Measurements from ENCODE around the gene RGL3.
A peak's percentile ranks its signal among the peaks of the same experiment; 100 is the strongest.
"Not testable (repeated sequence)": the region's sequence is repeated elsewhere in the genome, so short reads cannot be mapped to it uniquely, and the experiment has no call there.

RGL3 gene

DNA sequence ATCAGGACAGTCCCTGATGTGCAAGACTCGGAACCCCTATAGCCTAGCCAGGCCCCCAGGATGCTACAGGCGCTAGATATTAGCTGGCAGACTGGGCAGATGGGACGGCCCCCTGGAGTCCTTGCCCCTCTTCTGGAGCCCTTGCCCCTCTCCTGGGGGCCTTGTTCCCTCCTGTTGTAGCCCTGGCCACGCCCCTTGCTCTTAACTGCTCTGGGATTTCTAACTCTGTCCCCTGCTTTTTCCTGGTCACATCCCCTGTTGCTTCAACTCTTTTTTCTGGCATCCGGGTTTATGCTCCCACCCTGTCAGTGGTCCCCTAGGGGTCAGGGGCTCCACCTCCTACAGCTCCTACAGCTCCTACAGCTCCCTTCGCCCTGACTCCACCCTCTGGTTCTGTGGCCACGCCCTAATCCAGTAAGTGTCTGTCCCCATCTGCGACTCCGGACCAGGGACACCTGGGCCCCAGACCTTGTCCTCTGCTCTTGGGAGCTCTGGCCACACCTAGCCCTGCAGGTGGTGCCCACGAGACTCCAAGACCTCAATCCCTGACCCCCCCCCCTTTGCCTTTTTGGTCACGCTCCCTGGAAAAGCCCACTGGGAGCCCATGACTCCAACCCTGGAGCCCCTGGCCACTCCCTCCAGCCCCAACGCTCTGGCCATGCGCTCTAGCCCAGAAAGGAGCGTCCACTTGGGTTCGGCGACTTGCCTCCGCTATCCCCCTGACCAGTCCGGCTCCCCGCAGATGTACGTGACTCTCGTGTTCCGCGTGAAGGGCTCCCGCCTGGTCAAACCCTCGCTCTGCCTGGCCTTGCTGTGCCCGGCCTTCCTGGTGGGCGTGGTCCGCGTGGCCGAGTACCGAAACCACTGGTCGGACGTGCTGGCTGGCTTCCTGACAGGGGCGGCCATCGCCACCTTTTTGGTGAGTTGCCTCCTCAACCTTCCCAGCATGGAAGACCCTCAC is 57.1 kb downstream of the RGL3 start:
- no peak for DNase-seq (ENCODE audit: low spot score)

DNA sequence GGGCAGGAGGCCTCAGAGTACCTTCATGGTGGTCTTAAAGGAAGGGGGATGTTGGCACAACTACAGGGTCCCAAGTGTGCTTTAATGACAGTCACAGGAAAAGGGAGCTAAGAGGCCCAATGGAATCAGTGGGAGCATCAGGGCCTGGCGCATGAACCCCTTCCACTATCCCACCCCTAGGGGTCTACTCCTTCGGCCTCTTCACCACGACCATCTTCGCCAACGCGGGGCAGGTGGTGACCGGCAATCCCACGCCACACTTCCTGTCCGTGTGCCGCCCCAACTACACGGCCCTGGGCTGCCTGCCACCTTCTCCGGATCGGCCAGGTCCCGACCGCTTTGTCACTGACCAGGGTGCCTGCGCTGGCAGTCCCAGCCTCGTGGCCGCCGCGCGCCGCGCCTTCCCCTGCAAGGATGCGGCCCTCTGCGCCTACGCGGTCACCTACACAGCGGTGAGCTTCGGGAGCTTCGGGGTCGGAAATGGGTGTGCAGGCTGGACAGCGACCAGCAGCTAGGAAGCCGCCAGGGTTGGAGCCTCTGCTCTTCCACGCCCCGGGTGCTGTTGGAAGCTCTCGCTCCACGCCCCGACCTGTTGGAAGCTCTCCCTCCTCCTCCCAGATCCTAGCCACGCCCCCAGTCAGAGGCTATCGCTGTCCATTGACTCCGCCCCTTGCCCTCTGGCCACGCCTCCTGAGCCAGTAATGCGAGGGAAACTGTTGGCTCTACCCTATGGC is 57.9 kb downstream of the RGL3 start:
- DNase-seq (ENCODE audit: low spot score), result no peak

DNA sequence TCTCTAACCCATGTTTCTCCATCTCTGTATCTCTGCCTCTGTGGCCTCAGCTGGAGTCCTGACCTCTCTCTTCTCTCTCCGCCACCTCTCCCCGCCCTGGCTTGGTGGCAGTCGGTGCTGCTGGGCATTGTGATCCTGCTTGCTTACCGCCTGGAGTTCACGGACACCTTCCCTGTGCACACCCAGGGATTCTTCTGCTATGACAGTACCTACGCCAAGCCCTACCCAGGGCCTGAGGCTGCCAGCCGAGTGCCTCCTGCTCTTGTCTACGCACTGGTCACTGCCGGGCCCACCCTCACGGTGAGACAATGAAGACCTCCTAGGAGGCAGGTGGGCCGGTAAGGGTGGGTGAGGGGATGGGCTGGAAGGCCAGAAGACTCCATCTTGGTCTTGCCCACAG is 59.7 kb downstream of the RGL3 start:
- DNase-seq (ENCODE audit: low spot score), result no peak

DNA sequence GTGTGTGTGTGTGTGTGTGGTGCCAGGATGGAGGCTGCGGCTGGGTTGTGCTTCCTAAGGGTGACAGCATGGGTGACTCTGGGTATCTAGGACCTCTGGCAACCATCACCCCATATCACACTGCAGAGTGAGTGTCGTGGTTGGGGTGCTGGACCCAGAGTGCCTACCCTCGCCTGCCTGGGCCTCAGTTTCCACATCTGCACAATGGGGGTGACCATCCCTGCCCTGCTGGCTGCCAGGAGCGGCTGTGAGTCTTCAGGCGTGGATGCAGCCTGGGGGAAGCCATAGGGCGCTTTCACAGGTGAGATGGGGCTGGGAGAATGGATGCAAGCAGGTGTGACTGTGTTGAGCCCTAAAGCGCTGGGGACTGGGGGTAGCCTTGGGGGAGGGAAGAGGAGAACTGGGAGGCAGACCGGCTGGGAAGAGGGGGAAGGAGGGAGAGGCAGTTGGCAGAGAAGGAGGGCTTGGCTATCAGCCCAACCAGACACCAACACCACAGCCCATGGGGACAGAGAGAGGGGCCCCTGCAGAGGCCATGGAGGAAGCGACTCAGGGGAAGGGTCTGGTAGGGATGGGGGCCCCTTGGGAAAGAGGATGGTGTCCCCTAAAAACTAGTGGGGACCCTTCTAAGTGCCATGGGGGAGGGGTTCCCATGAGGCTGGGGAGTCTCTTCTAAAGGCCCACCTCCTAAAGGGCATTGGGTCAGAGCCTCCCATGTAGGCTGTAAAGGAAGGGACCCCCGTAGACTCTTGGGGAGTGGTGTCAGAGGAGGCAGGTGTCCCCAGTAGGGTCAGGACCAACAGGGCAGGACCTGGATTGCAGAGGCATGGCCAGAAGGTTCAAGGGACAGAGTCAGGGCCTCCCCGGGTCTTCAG is 62.2 kb downstream of the RGL3 start:
- DNase-seq (ENCODE audit: low spot score), result no peak

DNA sequence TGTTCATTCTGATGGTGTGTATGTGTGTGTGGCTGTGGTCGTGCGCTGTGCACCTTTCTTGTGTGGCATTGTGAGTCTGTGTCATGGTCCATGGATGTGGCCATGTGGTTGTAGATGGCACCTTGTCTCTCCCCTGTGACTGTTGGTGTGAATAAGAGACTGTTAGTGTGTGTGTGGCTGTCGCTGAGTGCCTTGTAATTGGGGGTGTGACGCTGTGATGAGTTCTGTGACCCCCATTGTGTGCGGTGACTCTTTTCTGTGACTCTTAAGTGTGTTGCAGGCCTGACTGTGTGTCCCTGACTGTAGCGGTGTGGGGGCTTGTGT is 63.1 kb downstream of the RGL3 start:
- no peak for DNase-seq (ENCODE audit: low spot score)

DNA sequence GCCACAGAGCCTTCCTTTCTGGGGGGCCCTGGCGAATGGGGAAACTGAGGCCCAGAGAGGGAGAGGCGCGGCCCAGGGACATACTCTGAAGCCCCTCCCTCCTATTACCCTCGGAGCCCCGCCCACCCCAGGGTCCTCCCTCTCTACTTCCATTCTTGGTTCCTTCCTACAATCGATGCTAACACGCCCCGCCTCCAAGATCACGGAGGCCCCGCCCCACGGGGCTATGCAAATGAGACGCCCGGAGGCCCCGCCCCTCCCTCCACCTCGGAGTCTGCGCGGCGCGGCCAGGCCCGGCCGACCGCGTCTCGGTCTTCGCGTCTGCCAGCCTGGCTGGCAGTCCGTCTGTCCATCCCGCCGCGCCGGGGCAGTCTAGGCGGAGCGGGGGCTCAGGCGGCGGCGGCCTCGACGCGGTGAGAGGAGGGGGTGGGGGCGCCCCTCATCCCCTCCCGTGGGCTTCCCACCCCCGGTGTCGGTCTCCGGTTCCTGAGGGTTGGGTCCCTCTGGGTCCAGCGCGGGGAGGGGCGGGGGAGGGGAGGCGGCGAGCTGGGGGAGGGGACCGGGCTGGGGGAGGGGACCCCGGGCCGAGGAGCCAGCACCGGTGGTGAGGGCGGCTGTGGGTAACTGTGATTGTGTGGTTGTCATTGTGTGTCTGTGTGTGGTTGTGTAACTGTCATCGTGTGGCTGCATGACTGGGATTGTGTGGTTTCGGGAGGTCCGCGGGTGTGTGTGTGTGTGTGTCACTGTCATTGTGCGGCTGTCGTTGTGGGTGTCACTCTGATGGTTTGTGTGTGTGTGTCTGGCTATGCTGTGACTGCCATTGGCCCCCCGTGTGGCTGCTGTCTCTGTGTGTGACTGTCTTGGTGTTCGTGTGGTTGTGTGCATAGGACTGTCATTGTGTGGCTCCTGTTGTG is 63.7 kb downstream of the RGL3 start, which contains the start of gene PLPPR2:
TSS of gene PLPPR2 (plus strand) at position 273 of the 914 bp plus-strand sequence. CDS start 2,242 bp downstream, outside the sequence.
- DNase-seq (ENCODE audit: low spot score), result peak; percentile 89

DNA sequence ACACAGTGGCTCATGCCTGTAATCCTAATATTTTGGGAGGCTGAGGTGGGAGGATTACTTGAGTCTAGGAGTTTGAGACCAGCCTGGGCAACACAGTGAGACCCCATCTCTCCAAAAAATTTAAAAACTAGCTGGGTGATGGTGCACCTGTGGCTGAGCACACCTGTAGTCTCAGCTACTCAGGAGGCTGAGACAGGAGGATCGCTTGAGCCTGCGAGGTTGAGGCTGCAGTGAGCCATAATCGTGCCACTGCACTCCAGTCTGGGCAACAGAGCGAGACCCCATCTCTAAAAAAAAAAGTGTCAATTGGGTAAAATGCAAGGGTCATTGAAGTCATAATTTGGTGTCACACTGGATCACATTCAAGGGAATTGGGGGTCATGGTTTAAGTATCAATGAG is 65.0 kb downstream of the RGL3 start:
- DNase-seq (ENCODE audit: low spot score), result not testable (repeated sequence)

DNA sequence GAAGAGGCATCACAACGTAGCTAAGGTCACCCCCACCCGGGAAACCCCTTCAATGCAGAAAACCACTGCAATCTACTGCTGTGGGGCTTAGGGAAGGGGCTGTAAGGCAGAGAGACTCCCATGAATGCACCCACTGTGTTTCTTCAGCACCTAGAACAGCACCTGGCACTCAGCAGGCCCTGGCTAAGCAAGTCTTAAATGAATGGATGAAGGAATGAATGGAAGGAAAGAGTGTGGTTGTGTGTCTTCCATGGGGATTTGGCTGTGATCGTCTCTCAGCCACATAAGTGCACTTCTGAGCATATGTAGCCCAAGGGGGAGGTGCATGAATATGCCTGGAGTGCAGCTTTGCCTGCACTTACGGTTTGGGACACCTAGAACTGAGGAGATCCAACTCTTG is 69.9 kb downstream of the RGL3 start:
- no peak for DNase-seq (ENCODE audit: low spot score)

DNA sequence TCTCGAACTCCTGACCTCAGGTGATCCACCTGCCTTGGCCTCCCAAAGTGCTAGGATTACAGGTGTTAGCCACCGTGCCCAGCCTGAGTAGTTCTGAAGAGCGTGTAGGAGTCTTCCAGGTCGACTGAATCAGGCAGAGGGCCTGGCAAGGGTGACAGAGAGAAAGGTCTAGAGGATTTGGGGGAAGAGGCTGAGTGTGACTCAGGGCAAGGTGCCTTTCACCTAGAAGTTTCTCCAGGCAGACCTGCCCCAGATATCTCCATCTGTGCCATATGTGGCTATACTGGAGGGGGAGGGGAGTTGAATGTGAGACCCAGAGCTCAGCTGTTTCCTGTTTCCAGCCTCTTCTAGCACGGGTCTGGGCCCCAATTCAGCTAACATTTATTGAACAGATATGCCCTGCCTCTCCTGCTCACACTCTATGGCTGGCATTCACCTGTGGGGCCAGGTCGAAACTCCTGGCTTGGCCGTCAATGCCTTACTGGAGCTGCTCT is 71.5 kb downstream of the RGL3 start:
- DNase-seq (ENCODE audit: low spot score), result no peak

DNA sequence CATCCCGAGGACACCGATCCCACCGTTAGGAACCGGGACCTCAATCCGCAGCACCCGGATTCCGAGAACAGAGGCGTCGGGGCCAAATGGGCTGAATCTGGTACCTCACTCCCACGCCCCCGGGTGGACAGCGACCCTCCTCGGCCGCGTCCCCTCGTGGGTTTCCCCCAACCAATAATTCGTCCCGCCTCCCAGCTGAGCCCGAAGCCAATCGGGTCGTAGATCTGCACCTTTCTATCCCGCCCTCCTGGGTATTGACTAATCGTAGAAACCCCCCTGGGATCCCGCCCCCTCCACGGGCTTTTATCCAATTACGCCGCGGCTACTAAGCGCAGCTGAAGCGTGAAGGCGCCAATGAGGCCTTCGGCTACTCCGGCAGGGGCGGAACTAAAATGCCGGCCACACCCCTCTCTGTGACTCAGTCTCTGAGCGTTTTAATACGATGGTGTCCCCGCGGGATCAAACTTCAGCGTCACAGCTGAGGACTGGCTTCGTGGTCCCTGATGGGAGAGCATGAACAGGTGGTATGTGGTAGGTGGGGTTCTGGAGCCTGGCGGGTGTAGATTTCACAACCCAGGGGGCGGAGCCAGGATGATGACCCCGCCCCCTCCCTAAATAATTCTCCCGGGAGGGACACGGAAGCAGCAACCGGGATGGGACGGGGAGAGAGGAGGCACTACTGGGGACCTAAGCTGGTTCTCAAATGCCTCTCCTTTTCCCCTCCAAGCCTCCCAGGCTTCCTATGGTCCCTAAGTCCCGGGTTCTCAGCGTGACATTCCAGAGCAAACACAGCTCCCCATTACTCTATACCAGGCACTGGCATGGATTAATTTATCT is 72.8 kb downstream of the RGL3 start, which contains the start of the genes CCDC159 and TMEM205:
TSS of gene CCDC159 (plus strand) at position 416 of the 837 bp plus-strand sequence. CDS start at position 504, 88 bp downstream.
TSS of gene TMEM205 (minus strand) at position 165 of the 837 bp plus-strand sequence. CDS start 649 bp downstream, outside the sequence.
- peak; percentile 96 for DNase-seq (ENCODE audit: low spot score)

DNA sequence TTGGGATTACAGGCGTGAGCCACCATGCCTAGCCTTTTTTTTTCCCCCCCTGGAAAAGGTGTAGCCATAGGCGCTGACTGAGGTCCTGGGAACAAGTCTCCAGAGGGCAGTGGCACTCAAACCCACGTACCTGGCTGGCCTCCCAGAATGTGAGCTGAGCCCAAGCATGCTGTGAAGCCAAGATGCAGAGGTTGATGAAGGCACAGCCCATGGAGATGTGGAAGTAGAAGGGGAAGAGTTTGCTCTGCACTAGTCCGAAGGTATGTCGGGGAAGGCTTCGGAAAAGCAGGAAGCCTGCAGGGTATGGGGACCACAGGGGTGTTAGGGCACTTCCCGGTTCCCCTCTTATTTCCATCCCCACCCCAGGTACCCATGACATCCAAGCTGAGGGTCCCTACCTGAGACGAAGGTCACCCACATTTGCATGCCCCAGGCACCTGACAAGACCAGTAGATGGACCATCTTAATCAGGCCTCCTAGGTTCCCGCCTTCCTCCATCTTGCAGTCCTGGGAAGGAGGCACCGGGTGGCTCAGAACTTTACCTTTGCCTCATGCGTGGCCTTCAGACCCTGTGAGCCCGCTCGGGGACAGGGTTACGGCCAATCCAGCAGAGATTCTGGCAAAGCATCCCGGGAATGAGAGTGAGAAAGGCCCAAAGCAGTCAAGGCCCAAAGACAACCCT is 73.9 kb downstream of the RGL3 start:
- no peak for DNase-seq (ENCODE audit: low spot score)

Measured in left forelimb (tissue), 1 donor.